C4-2B (cell line): ENCODE measurements around the gene ALPL.

Source experiments
- H3K27ac ChIP-seq: fragments of 450-650 bp; 2 replicates; pipeline ENCODE4 v1.5.1; 2017
- CTCF ChIP-seq: fragments of 450-650 bp; conservative IDR thresholded peaks from 2 replicates; pipeline ENCODE4 v1.5.1; 2017; ENCODE audit warnings: mild to moderate bottlenecking
- ZFX ChIP-seq: fragments of 450-650 bp; IDR thresholded peaks from 2 replicates; pipeline ENCODE4 v1.6.1; 2017

ALPL gene

DNA sequence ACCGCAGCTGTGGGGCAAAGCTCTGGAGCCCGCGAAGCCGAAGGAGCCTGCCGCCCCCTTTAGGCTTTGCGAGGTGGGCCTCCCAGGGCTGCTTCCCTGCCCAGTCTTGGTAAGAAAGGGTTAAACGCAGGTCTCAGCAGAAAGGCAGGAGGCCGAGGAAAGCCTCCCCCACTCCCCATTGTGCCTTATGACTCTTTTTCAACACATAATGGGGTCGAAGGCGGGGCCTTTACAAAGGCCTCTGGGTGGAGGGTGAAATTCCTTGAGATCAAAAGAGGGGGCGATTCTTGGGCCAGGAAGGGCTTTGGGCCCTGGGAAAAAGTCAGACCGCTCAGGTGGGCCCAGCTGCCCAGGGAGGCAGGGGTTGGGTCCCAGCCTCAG lies 880 bp downstream of the ALPL start:
- no peak overlapping the region for H3K27ac ChIP-seq
- TF ChIP-seq CTCF (no peak), ZFX (no peak)

DNA sequence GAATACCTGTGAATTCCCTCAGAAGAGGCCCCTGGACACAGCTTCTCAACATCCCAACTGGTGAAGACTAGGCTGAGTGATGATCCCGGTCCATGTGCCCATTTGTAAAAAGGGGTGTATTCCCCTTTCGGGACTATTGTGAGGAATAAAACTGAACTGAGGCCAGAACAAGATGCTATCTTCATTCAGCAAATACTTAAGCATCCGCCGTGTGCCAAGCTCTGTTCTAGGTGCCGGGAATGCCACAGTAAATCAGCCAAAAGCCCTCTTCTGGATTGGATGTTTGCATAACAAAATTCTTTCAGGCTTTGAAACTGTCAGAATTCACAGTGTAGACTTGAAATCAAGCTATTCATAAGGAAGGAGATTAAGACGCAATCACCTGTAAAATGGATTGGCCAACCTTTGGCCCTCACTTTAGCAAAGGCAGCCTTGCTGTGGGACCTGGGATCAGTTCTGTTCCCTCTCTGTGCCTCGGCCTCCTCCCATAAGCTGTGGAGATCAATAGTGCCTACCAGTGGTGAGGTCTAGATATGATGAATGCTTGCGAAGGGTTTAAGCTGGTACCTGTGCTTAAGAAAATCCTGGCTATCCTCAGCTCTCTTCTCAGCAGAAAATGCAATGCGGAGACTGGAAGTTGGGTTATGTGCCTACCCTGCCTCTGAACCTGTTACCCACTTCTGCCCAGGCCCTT lies 1.8 kb downstream of the ALPL start:
- TF ChIP-seq ZFX (no peak), CTCF (no peak)
- H3K27ac ChIP-seq: no peak overlapping the region

- TF ChIP-seq CTCF (no peak), ZFX (no peak)
- H3K27ac ChIP-seq: no peak overlapping the region
Measured at GRCh38 chr1:21511579-21512522, 2.6 kb downstream of the ALPL start.

DNA sequence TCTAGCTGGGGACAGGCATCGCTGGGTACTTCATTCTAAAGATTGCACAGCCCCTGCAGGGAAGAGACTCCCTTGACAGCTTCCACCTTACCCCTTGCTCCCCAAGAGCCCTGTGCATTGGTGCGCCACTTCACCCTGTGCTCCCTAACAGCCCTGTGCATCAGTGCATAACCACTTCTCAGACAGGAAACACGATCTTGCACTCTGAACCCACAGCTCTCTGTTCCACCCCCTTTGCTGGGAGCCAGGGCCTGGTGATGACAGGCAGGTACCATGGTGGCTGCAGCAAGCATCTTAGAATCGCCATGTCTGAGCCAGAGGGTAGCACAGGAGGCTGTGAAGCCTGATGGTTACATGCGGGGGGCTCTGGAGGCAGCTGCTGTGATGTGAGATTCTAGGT lies 5.0 kb downstream of the ALPL start:
- H3K27ac ChIP-seq: no peak overlapping the region
- no peak for TF ChIP-seq ZFX
- no peak for TF ChIP-seq CTCF

DNA sequence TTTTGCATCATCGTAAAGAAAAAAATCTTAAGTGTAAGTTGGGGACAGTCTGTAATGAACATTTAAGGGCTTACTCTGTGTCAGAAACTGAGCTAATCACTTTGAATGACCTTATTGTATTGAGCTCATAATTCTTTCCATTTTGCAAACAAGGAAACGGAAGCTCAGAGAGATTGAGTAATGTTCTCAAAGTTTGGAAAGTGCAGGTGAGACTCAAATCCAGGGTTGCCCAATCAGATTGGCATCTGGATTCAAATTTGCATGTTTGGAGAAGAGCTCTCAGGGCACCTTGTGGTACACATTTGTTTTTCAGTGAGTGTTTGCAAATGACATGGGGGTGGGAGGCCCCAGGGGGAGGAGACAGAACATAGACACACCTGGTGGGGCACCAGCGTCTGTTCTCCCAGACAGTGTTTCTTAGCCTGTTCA lies 8.0 kb downstream of the ALPL start:
- H3K27ac ChIP-seq: no peak overlapping the region
- no peak for TF ChIP-seq ZFX
- no peak for TF ChIP-seq CTCF

DNA sequence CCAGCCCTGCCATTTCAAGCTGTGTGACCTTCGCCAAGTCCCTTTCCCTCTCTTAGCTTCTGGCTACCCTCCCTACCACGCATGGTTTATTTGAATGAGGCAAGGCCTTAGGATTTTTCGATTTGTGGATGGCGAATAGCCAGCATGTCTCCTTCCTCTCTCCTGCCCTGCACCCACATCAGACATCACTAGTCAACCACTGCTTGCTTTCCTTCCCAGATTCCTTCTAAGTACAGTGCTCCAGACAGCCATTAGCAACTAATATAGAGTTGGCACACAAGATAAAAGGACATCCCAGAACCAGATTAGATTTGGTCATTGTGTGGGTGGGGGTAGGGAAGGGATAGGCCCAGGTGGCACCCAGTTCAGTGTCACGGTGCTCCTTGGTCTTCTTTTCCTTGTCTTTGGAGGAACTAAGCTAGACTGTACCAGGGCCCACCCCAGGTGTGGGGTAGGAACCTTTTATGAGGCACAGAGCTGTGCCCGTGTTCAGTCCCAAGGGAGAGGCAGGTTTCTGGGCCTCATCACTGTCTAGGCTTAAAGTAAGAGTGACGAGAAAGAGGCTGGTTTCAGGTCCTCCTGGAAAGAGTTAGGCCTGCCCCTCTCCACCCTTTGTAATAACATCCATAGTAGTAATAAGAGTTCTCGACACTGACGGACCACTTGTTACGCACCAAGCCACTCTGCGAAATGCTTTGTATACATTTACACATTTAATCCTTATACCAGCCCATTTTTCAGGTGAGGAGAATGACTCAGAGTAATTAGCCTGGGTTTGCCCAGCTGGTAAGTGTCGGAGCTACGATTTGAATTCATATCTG lies 8.6 kb downstream of the ALPL start:
- no peak overlapping the region for H3K27ac ChIP-seq
- TF ChIP-seq ZFX (no peak), CTCF (no peak)
